A549 (cell line): ENCODE results near the gene NIBAN1.

Experiments used
- CHD2 ChIP-seq: fragments of 150-350 bp; IDR thresholded peaks from 2 replicates; pipeline ENCODE4 v1.6.1; 2014; ENCODE audit warnings: low read length; ENCODE audit not compliant: partially characterized antibody
- EP300 ChIP-seq, 2 experiments: fragments of >200 bp; sonication (Bioruptor Twin); formaldehyde crosslinking; IDR thresholded peaks; 2 replicates in 1 of 2; 3 replicates in 1 of 2; pipeline ENCODE4 v1.6.1; 2016 to 2017
- HDAC2 ChIP-seq: fragments of 200-600 bp; sonication (generic); IDR thresholded peaks from 2 replicates; pipeline ENCODE4 v1.6.1; 2016
- MAZ ChIP-seq: fragments of 150-350 bp; IDR thresholded peaks from 2 replicates; pipeline ENCODE4 v1.6.1; 2014; ENCODE audit warnings: antibody characterized with exemption, low read depth, low read length, borderline replicate concordance
- POLR2A ChIP-seq: IDR thresholded peaks from 2 replicates; pipeline ENCODE4 v1.6.1; 2012; ENCODE audit warnings: mild to moderate bottlenecking, low read length
- TF ChIP-seq, protein P1 (sequence below): fragments of >200 bp; sonication (Bioruptor Twin); formaldehyde crosslinking; IDR thresholded peaks from 3 replicates; pipeline ENCODE4 v1.5.1; 2016
- TF ChIP-seq, protein P2 (sequence below): fragments of 250-450 bp; sonication (Bioruptor Pico); IDR thresholded peaks from 2 replicates; pipeline ENCODE4 v1.5.0; 2021; ENCODE audit warnings: mild to moderate bottlenecking, moderate library complexity, borderline replicate concordance

DNA sequence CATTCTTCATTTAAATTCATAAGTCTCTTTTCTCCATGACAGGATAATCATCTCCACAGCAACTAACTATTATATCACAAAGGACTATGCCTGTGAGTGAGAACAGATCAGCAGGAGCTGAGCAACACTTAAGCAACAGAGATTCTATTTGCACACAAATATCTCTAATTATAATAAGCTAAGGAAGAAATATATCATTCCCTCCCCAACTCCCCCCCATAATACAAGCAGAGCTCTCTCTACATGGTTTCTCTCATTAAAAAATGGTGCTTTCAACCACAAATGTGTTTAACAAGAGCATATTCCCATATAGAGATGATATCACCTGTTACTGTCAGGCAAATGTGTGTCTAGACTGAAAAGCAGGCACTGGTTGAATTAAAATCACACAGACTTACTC, 34.5 kb upstream of the NIBAN1 start:
- TF ChIP-seq POLR2A = no peak
- TF ChIP-seq, protein P1, sequence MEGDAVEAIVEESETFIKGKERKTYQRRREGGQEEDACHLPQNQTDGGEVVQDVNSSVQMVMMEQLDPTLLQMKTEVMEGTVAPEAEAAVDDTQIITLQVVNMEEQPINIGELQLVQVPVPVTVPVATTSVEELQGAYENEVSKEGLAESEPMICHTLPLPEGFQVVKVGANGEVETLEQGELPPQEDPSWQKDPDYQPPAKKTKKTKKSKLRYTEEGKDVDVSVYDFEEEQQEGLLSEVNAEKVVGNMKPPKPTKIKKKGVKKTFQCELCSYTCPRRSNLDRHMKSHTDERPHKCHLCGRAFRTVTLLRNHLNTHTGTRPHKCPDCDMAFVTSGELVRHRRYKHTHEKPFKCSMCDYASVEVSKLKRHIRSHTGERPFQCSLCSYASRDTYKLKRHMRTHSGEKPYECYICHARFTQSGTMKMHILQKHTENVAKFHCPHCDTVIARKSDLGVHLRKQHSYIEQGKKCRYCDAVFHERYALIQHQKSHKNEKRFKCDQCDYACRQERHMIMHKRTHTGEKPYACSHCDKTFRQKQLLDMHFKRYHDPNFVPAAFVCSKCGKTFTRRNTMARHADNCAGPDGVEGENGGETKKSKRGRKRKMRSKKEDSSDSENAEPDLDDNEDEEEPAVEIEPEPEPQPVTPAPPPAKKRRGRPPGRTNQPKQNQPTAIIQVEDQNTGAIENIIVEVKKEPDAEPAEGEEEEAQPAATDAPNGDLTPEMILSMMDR = no peak
- no peak for TF ChIP-seq EP300 (IDR thresholded peaks at IDR 0.05)
- no peak for TF ChIP-seq HDAC2
- TF ChIP-seq, protein P2, sequence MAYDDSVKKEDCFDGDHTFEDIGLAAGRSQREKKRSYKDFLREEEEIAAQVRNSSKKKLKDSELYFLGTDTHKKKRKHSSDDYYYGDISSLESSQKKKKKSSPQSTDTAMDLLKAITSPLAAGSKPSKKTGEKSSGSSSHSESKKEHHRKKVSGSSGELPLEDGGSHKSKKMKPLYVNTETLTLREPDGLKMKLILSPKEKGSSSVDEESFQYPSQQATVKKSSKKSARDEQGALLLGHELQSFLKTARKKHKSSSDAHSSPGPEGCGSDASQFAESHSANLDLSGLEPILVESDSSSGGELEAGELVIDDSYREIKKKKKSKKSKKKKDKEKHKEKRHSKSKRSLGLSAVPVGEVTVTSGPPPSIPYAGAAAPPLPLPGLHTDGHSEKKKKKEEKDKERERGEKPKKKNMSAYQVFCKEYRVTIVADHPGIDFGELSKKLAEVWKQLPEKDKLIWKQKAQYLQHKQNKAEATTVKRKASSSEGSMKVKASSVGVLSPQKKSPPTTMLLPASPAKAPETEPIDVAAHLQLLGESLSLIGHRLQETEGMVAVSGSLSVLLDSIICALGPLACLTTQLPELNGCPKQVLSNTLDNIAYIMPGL (CRISPR knock-in tag) = no peak
- TF ChIP-seq MAZ = no peak
- no peak for TF ChIP-seq CHD2
